ENCODE results near the gene KLRC2.
"Not testable (repeated sequence)": the region's sequence is repeated elsewhere in the genome, so short reads cannot be mapped to it uniquely, and the experiment has no call there.

The KLRC2 gene

DNA sequence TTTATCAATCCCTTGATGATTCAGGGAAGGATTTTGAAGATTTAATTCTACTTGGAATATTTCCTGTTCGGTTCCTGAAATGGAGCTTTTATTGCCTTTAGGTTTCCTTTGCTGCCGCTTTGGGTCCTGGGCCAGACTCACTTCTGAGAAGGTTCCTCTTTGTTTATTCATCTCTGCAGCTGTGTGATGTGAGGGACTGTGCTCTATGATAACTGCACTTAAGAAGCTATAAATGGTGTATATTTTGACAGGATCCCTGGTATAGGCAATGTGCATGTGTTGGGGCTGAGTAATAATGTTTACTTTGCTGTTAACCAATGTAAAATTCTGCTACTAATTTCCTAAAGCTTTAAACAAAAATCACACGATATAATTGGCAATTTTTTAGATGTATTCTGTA lies at the start of gene KLRC2:
TSS of gene KLRC2 (minus strand) at position 195 of the 400 bp plus-strand sequence. CDS start at position 171, 24 bp downstream.
- DNase-seq (ENCODE audit: low read depth in 3 of 3, low spot score in 1 of 3), result not testable (repeated sequence)

DNA sequence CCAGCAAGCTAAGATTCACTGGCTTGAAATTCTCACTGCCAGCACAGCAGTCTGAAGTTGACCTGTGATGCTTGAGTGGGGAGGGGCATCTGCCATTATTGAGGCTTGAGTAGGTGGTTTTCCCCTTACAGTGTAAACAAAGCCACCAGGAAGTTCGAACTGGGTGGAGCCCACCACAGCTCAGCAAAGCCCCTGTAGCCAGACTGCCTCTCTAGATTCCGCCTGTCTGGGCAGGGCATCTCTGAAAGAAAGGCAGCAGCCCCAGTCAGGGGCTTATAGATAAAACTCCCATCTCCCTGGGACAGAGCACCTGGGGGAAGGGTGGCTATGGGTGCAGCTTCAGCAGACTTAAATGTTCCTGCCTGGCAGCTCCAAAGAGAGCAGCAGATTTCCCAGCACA lies 46.1 kb upstream of the KLRC2 start:
- DNase-seq (ENCODE audit: low read depth in 3 of 3, low spot score in 1 of 3), result not testable (repeated sequence)

DNA sequence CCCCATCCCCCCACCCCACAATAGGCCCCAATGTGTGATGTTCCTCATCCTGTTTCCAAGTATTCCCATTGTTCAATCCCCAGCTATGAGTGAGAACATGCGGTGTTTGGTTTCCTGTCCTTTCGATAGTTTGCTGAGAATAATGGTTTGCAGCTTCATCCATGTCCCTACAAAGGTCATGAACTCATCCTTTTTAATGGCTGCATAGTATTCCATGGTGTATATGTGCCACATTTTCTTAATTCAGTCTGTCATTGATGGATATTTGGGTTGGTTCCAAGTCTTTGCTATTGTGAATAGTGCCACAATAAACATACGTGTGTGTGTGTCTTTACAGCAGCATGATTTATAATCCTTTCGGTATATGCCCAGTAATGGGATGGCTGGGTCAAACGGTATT lies 37.0 kb upstream of the KLRC2 start:
- DNase-seq (ENCODE audit: low read depth in 3 of 3, low spot score in 1 of 3), result not testable (repeated sequence)

DNA sequence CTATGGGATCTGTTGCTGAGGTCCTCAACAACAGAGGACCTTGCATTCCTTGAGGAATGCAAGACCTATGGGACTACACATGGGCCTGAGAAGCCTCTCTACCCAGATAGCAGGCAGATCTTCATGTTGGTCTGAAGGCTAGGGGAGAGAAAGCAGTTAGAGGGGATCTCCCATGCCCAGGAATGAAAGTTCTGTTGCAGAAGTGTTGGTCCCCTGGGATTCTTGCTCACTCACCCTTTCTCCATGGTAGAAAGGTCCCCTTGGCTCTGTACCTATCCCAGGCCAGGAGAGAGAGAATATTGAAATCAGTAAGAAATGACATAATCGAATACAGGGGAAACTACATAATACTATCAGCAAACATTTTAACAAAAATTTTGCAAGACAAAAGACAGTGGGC lies 33.9 kb upstream of the KLRC2 start:
- no peak for DNase-seq (ENCODE audit: low read depth in 3 of 3, low spot score in 1 of 3)

DNA sequence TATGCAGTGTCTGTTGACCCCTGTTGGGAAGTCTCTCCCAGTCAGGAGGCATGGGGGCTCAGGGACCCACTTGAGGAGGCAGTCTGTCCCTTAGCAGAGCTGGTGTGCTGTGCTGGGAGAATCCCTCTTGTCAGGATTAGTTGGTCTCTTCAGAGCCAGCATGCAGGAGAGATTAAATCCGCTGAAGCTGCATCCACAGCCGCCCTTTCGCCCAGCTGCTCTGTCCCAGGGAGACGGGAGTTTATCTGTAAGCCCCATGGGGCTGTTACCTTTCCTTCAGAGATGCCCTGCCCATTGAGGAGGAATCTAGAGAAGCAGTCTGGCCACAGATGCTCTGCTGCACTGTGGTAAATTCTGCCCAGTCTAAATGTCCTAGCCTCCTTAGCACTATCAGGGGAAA lies 30.5 kb upstream of the KLRC2 start:
- DNase-seq (ENCODE audit: low read depth in 3 of 3, low spot score in 1 of 3), result no peak

DNA sequence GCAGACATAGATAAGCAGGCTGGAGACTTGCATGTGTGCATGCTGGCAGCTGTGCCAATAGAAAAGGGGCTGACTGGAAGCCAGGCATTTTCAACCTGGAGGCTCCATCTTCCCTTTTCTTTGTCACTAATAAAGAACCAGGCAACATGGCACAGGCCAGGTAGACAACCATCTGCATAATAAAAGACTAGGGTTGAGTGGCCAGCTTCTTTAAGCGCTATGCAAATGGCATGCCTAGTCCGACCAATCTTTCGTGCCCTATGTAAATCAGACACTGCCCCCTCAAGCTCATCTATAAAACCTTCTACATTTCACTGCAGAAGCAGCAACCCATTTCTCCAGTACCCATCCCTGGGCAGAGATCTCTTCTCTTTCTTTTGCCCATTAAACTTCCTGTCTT lies 21.9 kb upstream of the KLRC2 start:
- DNase-seq (ENCODE audit: low read depth in 3 of 3, low spot score in 1 of 3), result no peak

DNA sequence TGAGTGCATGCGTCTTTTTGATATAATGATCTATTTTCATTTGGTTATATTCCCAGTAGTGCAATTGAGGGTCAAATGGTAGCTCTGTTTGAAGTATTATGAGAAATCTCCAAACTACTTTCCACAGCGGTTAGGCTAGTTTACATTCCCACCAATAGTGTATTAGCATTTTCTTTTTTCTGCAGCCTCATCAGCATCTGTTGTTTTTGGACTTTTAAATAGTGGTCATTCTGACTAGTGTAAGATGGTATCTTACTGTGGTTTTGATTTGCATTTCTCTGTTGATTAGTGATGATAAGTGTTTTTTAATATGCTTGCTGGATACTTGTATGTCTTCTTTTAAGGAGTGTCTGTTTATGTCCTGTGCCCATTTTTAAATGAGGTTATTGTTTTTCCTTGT lies 21.0 kb upstream of the KLRC2 start:
- DNase-seq (ENCODE audit: low read depth in 3 of 3, low spot score in 1 of 3), result no peak

DNA sequence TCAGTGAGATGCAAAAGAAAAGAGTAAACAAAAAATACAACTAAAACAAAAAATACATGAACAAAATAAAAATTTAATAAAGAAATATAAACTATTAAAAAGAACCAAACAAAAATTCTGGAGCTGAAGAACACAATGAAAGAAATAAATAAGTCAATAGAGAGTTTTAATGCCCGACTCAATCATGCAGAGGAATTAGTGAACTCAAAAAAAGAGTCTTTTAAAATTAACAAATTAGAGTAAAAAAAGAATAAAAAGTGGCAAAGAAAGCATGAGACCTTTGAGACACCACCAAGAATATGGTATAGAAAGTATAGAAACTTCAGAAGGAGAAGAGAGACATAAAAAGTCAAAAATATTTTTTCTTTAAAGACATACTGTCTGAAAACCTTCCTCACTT lies 20.0 kb upstream of the KLRC2 start:
- no peak for DNase-seq (ENCODE audit: low read depth in 3 of 3, low spot score in 1 of 3)

DNA sequence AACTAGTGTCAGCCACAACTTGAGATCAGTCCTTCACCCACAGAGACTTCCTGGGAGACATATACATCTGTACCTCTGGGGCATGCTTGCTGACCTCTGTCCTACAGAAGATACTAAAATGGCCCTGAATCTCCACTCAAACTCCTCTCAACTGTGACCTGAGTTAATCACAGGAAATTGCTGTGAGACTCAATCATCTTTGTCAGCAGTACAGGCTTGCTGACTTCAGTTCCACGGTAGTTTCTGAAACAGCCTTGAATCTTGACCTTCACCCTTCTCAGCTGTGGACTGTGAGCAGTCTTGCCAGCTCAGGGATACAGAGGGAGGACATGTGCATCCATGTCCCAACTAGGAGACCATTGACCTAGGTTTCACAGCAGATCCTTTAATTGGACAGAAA lies 18.7 kb upstream of the KLRC2 start:
- no peak for DNase-seq (ENCODE audit: low read depth in 3 of 3, low spot score in 1 of 3)

DNA sequence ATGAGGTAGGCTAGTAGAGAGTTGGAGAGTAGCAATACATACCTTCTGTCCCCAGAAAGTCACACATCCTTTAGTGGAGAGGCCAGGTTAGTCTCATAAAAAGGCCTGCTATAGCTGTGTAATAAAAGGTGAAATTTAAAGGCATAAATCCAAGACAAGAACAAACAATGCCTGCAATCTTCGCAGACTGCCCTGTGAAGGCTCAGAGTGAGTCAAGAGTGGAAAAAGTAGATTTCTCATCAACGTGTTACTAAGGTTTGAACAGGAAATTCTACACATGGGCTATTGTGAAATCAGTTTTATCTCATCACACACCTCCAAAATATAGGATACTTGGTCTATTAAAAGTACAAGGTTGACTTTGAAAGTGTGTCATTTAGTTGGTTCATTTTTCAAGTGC lies 17.3 kb upstream of the KLRC2 start, which contains the start of gene KLRC1:
TSS of gene KLRC1 (minus strand) at position 222 of the 400 bp plus-strand sequence. CDS start 2,221 bp downstream, outside the sequence.
- DNase-seq (ENCODE audit: low read depth in 3 of 3, low spot score in 1 of 3), result no peak

DNA sequence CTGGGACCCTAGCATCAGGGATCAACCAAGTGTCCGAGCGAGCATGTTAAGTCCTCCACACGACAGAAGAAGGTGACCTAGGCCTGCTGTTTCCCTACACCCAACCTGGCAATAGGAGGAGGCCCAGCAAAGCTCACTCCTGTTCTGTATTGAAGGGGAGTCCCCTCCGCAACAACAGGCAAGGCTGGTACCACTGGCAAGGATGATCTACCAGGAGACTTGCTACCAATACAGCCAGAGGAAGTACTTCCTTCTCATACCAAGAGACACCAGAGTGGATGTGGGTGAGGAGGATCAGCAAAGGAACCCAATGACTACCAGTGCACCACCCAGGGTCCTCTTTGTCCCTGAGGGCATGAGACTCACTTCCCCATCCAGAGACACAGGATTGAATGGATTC lies 12.4 kb upstream of the KLRC2 start:
- DNase-seq (ENCODE audit: low read depth in 3 of 3, low spot score in 1 of 3), result no peak

DNA sequence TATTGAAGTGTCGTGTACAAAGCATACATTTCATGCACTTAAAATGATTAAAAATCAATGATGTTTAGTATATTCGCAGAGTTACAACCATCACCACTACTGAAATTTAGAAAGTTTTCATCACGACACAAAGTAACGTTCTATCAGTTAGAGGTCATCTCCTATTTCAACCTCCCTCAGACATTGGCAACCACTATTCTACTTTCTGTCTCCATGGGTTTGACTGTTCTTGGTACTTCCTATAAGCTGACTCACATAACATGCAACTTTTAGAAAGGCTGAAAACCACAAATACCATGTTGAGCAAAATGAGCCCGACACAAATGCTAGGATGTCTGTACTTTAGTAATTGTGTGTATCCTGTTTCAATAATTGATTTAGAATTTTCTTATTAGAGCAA lies 10.2 kb upstream of the KLRC2 start:
- DNase-seq (ENCODE audit: low read depth in 3 of 3, low spot score in 1 of 3), result not testable (repeated sequence)

DNA sequence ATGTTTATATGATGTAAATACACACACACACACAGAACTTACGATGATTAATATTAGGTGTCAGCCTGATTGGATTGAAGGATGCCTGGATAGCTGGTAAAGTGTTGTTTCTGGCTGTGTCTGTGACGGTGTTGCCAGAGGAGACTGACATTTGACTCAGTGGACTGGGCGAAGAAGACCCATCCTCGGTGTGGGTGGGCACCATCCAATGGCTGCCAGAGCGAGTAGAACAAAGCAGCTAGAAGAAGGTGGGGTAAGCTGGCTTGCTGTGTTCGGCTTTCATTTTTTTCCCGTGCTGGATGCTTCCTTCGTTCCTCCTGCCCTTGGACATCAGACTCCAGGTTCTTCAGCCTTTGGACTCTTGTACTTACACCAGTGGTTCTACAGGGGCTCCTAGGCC lies 5.3 kb upstream of the KLRC2 start:
- DNase-seq (ENCODE audit: low read depth in 3 of 3, low spot score in 1 of 3), result not testable (repeated sequence)

DNA sequence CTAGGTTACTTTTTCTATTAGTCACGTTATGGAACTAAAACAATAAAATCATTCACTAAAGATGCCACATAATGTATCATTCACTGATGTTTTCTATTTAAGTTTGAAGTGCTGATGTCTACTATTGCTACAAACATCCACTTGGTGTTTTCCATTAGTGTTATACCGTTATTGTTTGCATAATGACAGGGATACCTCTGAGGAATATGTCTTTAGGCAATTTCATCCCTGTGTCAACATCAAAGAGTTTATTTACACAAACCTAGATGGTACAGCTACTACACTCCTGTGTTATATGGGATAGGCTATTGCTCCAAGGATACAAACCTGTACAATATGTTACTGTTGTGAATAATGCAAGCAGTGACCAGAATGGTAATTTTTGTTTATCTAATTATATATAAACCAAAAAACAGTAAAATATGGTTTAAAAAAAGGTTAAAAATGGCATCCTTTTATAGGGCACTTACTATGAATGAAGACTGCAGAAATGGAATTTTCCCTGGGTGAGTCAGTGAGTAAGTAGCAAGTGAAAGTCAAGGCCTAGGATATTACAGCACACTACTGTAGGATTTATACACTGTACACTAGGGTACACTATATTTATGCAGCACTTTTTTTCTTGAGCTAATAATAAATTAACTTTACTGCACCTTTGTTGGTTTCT lies 3.9 kb upstream of the KLRC2 start:
- not testable (repeated sequence) for DNase-seq (ENCODE audit: low read depth in 3 of 3, low spot score in 1 of 3)

DNA sequence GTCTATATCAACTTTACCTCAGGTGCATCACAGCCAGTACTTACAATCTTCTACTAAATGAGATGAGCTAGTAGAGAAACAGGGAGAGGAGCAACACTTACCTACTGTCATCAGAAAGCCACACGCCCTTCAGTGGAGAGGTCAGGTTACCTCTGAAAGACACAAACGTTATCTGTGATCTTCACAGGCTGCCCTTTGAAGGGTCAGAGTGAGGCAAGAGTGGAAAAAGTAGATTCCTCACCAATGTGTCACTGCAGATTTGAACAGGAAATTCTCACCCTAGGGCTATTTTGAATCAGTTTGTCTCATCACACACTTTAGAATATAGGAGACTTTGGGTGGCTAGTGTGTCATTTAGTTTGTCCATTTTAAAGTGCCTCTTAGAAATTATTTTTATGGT lies 1.8 kb upstream of the KLRC2 start:
- not testable (repeated sequence) for DNase-seq (ENCODE audit: low read depth in 3 of 3, low spot score in 1 of 3)

DNA sequence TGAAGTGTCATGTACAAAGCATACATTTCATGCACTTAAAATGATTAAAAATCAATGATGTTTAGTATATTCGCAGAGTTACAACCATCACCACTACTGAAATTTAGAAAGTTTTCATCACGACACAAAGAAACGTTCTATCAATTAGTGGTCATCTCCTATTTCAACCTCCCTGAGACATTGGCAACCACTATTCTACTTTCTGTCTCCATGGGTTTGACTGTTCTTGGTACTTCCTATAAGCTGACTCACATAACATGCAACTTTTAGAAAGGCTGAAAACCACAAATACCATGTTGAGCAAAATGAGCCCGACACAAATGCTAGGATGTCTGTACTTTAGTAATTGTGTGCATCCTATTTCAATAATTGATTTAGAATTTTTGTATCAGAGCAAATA lies 5.2 kb downstream of the KLRC2 start:
- not testable (repeated sequence) for DNase-seq (ENCODE audit: low read depth in 3 of 3, low spot score in 1 of 3)

DNA sequence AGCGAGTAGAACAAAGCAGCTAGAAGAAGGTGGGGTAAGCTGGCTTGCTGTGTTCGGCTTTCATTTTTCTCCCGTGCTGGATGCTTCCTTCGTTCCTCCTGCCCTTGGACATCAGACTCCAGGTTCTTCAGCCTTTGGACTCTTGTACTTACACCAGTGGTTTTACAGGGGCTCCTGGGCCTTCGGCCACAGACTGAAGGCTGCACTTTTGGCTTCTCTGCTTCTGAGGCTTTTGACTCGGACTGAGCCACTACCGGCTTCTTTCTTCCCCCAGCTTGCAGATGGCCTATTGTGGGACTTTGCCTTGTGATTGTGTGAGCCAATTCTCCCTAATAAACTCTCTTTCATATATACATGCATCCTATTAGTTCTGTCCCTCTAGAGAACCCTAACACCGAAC lies 9.9 kb downstream of the KLRC2 start:
- DNase-seq (ENCODE audit: low read depth in 3 of 3, low spot score in 1 of 3), result not testable (repeated sequence)

DNA sequence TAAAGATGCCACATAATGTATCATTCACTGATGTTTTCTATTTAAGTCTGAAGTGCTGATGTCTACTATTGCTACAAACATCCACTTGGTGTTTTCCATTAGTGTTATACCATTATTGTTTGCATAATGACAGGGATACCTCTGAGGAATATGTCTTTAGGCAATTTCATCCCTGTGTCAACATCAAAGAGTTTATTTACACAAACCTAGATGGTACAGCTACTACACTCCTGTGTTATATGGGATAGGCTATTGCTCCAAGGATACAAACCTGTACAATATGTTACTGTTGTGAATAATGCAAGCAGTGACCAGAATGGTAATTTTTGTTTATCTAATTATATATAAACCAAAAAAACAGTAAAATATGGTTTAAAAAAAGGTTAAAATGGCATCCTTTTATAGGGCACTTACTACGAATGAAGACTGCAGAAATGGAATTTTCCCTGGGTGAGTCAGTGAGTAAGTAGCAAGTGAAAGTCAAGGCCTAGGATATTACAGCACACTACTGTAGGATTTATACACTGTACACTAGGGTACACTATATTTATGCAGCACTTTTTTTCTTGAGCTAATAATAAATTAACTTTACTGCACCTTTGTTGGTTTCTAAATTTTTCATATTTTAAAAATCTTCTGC lies 11.4 kb downstream of the KLRC2 start:
- not testable (repeated sequence) for DNase-seq (ENCODE audit: low read depth in 3 of 3, low spot score in 1 of 3)

DNA sequence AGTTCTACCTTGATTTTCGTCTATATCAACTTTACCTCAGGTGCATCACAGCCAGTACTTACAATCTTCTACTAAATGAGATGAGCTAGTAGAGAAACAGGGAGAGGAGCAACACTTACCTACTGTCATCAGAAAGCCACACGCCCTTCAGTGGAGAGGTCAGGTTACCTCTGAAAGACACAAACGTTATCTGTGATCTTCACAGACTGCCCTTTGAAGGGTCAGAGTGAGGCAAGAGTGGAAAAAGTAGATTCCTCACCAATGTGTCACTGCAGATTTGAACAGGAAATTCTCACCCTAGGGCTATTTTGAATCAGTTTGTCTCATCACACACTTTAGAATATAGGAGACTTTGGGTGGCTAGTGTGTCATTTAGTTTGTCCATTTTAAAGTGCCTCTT lies 13.7 kb downstream of the KLRC2 start:
- not testable (repeated sequence) for DNase-seq (ENCODE audit: low read depth in 3 of 3, low spot score in 1 of 3)

DNA sequence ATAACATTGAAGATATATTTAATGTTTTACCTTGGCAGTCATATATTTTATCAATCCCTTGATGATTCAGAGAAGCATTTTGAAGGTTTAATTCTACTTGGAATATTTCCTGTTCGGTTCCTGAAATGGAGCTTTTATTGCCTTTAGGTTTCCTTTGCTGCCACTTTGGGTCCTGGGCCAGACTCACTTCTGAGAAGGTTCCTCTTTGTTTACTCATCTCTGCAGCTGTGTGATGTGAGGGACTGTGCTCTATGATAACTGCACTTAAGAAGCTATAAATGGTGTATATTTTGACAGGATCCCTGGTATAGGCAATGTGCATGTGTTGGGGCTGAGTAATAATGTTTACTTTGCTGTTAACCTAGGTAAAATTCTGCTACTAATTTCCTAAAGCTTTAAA lies 15.5 kb downstream of the KLRC2 start, which contains the start of gene KLRC3:
TSS of gene KLRC3 (minus strand) at position 262 of the 400 bp plus-strand sequence. CDS start at position 217, 45 bp downstream.
- DNase-seq (ENCODE audit: low read depth in 3 of 3, low spot score in 1 of 3), result not testable (repeated sequence)

DNA sequence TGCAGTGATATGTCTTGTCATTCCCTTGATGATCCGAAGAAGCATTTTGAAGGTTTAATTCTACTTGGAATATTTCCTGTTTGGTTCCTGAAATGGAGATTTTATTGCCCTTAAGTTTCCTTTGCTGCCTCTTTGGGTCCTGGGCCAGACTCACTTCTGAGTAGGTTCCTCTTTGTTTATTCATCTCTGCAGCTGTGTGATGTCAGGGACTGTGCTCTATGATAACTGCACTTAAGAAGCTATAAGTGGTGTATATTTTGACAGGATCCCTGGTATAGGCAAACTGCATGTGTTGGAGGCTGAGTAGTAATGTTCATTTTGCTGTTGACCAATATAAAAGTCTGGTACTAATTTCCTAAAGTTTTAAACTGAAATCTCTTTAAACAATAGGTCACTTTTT lies 26.4 kb downstream of the KLRC2 start, which contains the start of gene KLRC4:
TSS of gene KLRC4 (minus strand) at position 366 of the 400 bp plus-strand sequence. CDS start at position 184, 182 bp downstream.
- no peak for DNase-seq (ENCODE audit: low read depth in 3 of 3, low spot score in 1 of 3)

DNA sequence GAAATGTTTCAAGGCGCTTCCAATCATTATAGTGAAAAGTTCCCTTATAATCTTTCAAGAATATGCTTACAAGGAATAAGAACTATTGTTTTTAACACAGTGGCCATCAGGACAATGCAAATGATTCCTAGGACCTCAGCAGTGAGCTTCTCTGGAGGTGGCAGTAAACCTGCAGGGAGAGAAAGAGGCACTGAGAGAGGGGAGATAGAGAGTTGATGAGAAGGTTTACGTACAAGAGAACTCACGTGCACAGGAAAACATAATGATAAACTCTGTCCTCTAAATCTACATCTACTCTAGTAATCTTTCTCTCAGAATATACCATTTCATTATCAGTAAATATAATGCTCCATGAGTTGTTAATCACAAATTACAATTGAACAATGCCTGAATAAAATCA lies 27.0 kb downstream of the KLRC2 start:
- no peak for DNase-seq (ENCODE audit: low read depth in 3 of 3, low spot score in 1 of 3)
